GM21723 (cell line): ENCODE results near the gene CDC5L.
"Not testable (repeated sequence)": the region's sequence is repeated elsewhere in the genome, so short reads cannot be mapped to it uniquely, and the experiment has no call there.

Source experiments
- ATAC-seq: cut with Tn5 transposase; IDR thresholded peaks from one replicate; pipeline ENCODE4 v1.9.1; 2021; ENCODE audit warnings: mild to moderate bottlenecking, moderate library complexity; ENCODE audit not compliant: unreplicated experiment

The CDC5L gene

GRCh38 chr6:44449181-44449580, 61.7 kb downstream of the CDC5L start:
- ATAC-seq, result not testable (repeated sequence)

GRCh38 chr6:44451803-44452695, 64.5 kb downstream of the CDC5L start:
- no peak for ATAC-seq

GRCh38 chr6:44452725-44453124, 65.2 kb downstream of the CDC5L start:
- ATAC-seq, result no peak

- ATAC-seq, result no peak
Measured at GRCh38 chr6:44453146-44453545, 65.6 kb downstream of the CDC5L start.

GRCh38 chr6:44454198-44454597, 66.7 kb downstream of the CDC5L start:
- no peak for ATAC-seq

GRCh38 chr6:44456070-44456965, 68.8 kb downstream of the CDC5L start:
- no peak for ATAC-seq

GRCh38 chr6:44456966-44457292, 69.4 kb downstream of the CDC5L start:
- no peak for ATAC-seq

GRCh38 chr6:44457596-44457995, 70.1 kb downstream of the CDC5L start:
- no peak for ATAC-seq

- no peak for ATAC-seq
Measured at GRCh38 chr6:44458551-44458950, 71.0 kb downstream of the CDC5L start.

- ATAC-seq, result no peak
Measured at GRCh38 chr6:44462335-44462734, 74.8 kb downstream of the CDC5L start.

GRCh38 chr6:44462797-44463727, 75.6 kb downstream of the CDC5L start:
- ATAC-seq, result no peak

GRCh38 chr6:44463728-44464450, 76.4 kb downstream of the CDC5L start:
- ATAC-seq, result no peak

- no peak for ATAC-seq
Measured at GRCh38 chr6:44464527-44465310, 77.2 kb downstream of the CDC5L start.

- no peak for ATAC-seq
Measured at GRCh38 chr6:44466955-44467354, 79.4 kb downstream of the CDC5L start.

- no peak for ATAC-seq
Measured at GRCh38 chr6:44468835-44469234, 81.3 kb downstream of the CDC5L start.

- no peak for ATAC-seq
Measured at GRCh38 chr6:44470115-44470464, 82.6 kb downstream of the CDC5L start.

GRCh38 chr6:44470746-44471145, 83.2 kb downstream of the CDC5L start:
- no peak for ATAC-seq

- no peak for ATAC-seq
Measured at GRCh38 chr6:44471271-44471981, 83.9 kb downstream of the CDC5L start.
